ENCODE measurements around the gene PSPN.

PSPN gene, protein sequence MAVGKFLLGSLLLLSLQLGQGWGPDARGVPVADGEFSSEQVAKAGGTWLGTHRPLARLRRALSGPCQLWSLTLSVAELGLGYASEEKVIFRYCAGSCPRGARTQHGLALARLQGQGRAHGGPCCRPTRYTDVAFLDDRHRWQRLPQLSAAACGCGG

DNA sequence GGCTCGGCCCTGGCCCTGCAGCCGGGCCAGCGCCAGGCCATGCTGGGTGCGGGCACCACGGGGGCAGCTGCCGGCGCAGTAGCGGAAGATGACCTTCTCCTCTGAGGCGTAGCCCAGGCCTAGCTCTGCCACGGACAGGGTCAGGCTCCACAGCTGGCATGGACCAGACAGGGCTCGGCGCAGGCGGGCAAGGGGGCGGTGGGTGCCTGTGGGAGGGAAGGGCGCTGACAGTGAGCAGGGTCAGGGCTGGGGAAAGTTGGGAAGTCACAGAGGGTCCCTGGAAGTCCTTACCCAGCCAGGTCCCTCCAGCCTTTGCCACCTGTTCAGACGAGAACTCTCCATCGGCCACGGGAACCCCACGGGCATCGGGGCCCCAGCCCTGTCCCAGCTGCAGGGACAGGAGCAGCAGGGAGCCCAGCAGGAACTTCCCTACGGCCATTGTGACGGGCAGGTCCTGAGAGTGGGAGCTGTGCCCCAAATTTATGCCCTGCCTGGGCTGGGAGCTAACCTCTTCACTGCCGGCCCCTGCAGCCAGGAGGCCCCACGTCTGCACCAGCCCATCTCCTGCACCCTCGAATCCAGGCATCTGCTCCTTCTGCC is at the start of gene PSPN:
Gene PSPN (minus strand): TSS at position 523 of the 600 bp plus-strand sequence. CDS start 84 bp downstream, at position 439.
- in situ Hi-C loops (cut with MboI; ENCODE audit: low sequenced_read_pairs) = no loop called here

DNA sequence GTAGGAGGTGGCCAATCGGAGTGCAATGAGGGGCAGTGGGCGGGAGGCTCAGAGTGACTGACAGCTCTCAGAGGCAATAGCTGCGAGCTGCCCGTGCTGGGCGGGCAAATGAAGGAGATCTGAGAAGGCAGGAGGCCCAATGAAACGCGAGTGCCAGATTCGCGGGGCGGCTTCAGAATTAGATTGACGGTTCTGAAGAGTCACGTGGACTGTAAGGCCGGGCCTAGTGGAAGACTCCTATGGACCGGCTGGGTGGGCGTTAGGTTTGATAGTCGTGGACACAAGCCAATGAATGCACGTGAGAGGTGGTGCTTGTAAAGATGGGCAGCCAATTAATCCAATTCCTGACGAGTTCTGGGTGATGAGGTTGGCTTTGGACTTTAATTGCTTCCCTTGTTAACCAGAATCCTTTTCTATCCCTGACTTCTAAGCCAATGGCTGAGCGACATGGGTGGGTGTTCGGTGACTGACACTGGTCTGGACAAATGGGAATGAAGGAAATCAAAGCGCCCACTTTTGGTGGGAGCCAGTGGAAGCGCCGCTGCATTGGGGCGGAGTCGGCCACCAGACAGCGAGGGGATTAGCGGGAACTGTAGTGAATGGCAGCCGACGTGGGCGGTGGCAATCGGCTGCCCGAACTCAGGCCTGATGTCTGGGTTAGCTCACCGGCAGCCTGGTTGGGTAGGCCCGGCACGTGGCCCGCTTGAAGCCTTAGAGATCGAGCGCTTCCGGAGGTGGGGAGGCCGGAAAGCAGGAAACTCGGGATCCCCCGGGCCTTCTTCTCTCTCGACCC is 49.4 kb upstream of the PSPN start:
- in situ Hi-C loops (cut with MboI; ENCODE audit: low sequenced_read_pairs) = no loop called here

DNA sequence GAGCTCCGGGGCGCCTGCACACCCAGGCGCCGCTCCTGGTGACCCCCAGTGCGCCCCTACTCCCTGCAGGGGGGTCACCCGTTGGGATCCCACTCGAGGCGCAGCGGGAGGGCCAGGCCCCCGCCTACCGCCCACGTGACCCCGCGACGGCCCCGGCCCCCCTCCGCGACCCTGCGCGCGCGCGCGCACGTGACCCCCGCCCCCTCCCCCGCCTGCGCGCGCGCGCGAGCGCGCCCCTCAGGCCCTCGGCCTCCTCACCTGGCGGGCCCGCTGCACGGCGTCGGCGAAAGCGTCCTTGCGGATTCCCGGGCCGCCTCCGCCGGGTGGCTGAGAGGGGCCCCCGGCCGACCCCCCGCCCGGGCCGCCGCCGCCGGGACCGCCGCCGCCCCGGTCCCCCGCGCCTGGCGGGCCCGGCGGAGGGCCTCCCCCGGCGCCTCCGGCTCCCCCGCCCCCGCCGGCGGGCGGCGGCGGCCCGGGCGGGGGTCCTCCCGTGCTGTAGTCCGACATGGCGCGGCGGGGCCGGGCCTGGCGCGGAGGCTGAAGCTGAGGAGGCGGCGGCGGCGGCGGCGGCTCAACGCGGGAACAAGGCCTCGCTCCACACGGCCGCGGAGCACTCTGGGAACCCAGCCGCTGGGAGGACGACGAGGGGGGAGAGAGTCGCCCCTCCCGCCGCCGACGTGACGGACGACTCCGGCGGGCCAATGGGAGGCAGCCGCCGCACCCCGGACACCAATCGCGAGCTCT is 48.6 kb upstream of the PSPN start, which contains the start of gene KHSRP:
Gene KHSRP (minus strand): TSS at position 617 of the 744 bp plus-strand sequence. CDS start 110 bp downstream, at position 507.
- in situ Hi-C loops (cut with MboI; ENCODE audit: low sequenced_read_pairs) = no loop called here

DNA sequence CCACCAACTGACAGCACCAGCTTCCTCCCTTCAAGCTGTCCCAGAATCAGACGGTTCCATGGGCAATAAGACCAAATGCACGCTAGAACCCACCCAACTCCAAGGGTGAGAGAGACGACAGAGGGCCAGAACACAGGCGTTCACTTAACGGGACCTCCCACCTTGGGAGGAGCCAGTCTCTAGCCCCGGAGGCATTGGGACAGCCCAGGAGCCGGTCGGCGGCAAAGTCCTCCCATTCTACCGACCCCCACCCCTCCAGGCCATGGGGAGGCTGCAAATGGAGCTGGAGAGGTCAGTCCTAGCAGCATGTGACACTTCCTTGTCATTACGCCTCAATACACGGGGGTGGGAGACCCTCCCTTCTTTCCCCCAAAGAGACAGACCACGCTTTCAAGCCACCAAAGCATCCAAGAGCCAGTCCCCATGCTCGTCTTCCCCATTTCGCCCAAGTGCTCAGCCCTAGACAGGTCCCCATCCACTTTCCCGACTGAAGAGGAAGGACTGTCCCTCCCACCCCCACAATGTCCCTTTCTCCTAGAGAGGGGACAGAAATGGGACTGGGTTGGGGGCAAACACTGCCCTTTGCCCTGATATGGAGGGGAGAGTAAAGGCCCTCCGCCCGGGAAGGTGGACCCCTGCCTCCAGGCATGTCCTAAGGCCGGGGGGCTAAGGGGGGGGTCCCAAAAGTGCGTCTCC is 47.9 kb upstream of the PSPN start:
- in situ Hi-C loops (cut with MboI; ENCODE audit: low sequenced_read_pairs) = no loop called here

DNA sequence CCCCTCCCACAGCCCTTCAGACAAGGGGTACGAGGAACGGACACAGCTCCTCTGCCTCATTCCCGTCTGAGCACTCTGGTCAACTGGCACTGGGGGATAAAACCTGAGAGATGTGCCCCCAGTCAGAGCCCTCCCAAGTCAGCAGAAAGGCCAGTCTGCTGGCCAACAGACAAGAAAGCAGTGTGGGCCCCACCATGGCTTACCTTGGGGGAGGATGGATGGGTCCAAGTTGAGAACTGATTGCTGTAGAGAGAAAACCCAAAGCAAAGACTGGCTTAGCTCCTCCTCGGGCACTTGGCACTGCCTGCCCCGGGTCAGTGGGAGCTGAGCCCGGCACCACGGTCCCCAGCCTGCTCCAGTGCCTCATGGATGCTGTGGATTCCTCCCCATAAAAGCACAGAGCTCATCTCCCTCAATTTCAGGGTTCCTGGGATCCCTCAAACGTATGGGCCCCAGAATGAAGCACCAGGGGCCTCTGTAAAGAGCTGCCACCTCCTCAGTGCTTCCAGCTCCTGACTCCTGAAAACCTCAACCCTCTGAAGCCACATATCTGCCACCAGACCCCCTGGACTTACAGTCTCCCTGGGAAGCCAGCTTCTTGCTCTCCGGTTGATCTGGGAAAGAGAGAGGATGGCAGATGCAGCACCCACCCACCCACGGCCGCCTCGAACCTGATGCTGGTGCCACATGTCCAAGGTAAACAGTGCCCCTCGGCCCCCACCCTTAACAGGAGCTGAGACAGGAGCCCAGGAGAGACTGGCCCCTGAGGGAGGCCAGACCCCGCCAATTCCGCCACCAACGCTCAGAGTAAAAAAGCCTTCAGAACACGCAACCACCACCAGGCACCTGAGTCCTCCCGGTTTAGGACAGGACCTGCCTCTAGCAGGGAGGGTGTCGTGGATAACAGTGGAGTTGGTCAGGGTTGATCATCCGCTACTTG is 45.6 kb upstream of the PSPN start:
- in situ Hi-C loops (cut with MboI; ENCODE audit: low sequenced_read_pairs) = no loop called here

DNA sequence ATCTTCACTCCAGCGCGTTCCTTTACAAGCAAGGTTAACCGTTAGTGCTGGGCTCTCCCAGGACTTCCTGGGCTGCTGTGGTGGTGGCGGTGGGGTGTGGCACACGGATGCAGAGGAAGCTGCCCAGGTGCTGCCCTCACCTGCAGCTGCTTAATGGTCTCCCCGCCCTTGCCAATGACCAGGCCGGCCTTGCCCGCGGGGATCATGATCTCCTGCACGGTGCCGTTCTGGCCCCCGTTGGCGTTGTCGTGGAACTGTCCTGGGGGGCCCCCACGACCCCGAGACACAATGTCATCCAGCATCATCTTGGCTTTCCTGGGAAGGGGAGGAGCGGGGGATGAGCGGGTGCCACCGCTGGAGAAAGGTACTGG is 42.8 kb upstream of the PSPN start:
- in situ Hi-C loops (cut with MboI; ENCODE audit: low sequenced_read_pairs) = no loop called here

DNA sequence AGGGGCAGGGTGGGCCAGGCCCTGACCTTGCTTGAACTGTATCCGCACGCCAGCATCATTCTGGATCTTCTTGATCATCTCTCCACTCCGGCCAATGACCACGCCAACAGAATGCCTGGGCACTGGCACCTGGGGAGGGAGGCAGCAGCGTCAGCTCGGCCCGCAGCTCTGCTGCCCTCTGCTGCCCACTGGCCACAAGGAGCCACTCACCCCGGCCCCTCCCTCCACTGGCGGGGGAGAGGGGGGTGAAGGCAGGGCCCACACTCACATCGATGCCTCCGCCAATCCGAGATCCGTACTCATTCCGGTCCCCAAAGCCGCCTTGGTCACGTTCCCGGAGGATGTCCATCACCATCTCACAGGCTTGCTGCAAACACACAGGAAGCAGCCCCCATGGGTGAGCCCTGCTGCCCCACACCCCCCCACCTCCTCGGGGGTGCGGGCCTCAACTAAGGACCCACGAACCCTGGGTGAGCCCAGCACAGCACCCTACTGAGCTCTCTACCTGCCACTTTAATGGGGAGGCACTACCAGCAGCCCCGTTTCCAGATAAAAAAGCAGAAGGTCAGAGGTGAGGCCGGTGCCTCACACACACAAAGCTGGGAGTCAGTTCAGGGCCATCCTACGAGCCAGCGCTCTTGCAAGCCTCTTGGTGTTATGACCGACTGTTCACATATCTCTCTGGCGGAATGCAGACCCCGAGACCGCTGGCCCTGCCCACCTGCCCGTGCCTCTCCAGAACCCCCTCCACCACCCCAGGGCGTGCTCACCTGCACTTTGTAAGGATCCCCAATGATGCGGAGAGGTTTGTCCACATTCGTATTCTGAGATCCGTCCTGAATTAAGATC is 42.2 kb upstream of the PSPN start:
- in situ Hi-C loops (cut with MboI; ENCODE audit: low sequenced_read_pairs) = no loop called here

DNA sequence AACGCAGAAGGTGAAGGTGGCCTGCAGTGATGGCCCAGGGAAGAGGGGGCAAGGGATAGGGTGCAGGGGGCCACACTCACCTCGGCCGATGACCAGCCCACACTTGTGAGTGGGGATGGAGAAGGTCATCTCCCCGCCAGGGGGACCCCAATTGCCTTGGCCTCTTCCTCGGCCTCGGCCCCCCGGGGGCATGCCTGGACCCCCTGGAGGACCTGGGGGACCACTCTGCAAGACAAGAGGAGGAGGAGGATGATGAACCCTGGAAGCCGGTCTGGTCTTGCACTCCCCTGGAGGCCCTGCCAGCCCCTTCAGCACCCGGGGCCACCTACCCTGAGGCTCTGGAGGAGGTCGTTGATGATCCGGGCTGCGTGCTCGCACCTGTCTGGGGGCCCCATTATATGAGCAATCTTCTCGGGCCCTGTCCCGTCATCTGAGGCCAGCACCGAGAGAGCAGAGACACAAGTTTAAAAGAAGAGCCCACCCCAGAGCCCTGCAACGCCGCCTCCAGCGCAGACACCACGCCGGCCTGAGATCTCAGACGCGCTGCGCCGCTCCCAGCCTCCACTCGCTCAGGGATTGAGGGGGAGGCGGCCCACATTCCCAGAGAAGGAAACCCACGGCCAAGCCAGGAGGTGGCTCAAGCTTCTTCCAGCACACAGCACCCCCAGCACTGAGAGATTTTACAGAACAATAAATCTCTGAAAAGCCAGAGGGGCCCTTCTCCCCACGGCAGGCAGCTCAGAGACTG is 41.1 kb upstream of the PSPN start:
- in situ Hi-C loops (cut with MboI; ENCODE audit: low sequenced_read_pairs) = no loop called here

DNA sequence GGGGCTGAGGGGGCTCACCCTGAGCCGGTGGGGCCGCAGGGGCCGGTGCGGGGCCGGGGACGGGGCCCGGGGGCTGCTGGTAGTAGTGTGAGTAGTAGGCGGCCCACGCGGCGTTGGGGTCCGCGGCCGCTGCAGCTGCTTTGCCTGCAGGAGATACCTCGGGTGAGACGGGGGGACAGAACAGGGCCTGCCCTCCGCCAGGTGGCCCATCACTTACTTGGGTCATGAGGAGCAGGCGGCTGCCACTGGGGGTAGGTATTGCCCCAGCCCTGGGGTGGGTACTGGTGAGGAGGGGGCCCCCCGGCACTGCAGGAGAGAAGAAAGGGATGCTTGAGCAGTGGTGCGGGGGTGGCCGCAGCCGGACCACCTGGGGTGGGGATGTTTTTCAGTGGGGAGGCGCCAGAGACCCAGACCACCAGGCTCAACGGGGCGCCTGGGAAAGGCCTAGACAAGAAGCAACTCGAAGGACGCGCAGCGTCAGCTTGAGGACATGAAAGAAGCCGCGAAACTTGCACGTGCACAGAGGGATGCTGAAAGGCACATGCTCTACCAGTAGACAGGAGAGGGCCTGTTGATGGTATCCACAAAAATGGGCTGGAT is 40.0 kb upstream of the PSPN start:
- in situ Hi-C loops (cut with MboI; ENCODE audit: low sequenced_read_pairs) = no loop called here

DNA sequence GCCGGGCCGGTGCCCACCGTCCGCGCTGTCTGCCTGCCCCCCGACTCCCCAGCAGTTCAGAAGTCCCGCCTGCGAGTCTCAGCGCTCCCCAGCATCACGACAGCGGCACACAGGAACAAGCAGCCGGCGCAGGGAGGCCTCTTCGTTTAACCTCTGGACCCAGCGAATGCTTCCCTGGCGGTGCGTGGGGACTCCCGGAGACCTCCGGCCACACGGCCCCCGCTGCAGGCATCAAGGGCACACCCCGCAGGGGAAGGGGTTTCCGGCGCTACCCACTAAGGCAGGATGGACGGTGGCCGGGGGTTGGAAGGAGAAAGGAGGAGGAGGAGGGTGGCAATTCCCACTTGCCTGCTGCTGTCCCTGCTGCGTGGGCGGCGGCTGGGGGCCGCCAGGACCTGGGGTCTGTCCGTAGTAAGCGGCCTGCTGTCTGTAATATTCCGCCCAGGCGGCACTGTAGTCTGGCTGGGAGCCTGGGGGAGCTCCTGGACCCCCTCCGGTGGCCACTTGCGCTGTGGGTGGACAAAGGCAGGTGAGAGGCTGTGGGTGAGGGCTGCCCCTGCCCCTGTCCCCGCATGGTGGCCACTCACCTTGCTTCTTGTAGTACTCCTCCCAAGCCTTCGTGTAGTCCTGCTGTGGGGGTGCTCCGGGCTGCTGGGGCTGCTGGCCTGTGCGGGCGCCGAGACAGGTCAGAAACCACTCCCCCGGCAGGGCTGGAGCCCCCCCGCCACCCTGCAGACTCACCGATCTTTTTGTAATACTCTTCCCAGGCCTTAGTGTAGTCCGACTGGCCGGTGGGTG is 39.3 kb upstream of the PSPN start:
- in situ Hi-C loops (cut with MboI; ENCODE audit: low sequenced_read_pairs) = no loop called here

DNA sequence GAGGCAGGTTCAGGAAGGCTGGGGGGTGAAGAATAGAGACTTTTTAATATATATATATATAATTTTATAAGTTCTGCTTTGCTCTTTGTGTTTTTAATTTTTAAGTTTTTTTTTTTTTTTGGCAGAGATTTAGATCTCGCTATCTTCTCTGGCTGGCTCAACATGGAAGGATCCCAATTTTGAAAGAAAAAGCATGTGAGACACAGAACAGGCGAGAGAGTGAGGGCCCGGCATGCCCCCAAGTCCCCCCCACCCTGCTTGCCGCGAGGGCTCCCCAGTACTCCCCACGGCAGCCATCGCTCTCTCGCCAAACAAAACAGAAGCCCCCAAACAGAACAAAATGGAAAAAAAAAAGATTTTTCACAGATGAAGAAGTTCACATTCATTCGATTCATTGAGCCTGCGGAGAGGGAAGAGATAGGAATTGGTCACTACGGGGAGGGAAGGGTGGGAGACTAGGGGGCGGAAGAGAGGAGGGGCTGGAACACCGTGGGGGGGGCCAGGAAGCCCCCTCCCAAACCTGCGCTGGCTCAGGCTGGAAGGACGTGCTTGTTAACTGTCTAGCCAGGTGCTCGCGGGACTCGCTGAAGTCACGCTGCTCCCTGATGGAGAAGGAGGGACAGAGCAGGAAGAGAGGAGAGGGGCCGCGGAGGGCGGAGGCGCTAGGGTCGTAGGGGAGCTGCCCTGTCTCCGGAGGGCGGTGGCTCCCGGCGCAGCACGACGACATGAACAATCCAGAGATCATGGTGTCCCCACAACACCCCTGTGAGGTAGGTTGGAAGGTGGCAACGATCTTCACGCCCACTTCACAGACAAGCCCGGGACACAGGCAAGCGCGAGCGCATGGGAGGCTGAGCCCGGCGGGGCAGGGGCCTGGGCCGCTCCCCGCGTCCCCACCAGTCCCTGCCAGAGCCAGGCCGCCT is 38.2 kb upstream of the PSPN start:
- in situ Hi-C loops (cut with MboI; ENCODE audit: low sequenced_read_pairs) = no loop called here

DNA sequence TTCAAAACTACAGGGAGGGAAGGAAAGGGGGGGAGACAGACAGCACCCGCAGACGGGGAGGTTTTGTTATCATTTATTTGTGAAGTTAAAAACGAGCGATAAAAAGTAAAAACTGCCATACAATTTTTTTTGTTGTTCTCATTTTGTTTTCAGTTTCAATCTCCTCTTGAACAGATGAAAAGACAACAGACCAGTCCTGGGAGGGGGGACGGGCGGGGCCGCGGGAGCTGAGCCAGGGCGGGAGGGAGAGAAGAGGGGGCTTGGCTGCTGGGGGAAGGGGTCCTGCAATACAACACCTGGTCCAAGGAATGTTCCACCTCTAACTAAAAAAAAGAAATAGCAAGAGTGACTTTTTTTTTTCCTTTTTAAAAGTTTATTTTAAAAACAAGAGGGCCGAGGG is 37.6 kb upstream of the PSPN start:
- in situ Hi-C loops (cut with MboI; ENCODE audit: low sequenced_read_pairs) = no loop called here

DNA sequence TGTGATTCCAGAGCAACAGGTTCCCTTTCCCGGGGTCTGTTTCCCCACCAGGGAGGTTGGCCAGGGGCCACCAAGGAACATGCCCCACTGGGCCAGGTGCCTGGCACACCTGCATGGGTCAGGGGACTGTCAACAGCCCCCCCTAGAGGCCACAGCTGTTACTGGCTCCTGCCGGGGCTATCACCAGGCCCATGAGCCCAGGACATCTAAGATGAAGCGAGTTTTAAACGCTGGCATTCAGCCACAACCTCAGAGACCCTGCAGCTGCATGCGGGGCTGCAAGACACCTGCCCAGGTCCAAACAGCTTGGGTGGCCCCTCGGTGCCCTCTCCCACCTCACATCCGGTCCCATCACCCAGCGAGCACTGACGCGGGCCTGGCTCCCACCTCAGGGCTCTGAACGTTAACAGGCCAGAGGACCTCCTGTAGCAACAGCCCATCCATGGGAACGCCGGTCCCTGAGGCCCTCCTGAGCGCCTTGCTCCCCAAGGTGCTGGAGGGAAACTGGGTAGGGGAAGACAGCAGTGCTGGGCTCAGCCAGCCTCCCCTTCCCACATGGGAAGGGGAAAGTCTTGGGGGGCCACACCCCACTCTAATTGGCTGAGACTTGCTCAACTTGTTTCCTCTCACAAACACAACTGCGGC is 36.8 kb upstream of the PSPN start:
- in situ Hi-C loops (cut with MboI; ENCODE audit: low sequenced_read_pairs) = no loop called here

DNA sequence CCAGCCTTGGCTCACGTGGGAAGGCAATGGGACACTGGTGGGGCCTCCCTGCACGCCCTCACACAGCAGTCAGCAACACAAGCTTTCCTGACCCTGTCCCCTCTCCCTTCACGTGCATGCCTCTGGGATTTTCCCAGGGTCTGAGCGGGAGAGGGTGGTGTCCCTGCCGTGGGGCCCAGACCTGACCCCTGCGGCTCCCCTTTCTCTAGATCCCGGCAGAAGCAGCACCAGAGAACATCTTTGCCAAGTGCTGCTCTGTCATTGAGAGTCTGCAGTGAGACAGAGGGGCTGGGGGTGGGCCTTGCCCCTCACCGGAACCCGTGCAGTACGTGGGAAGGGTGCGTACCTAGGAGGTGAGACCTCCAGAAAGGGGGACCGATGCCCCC is 36.3 kb upstream of the PSPN start:
- in situ Hi-C loops (cut with MboI; ENCODE audit: low sequenced_read_pairs) = no loop called here

DNA sequence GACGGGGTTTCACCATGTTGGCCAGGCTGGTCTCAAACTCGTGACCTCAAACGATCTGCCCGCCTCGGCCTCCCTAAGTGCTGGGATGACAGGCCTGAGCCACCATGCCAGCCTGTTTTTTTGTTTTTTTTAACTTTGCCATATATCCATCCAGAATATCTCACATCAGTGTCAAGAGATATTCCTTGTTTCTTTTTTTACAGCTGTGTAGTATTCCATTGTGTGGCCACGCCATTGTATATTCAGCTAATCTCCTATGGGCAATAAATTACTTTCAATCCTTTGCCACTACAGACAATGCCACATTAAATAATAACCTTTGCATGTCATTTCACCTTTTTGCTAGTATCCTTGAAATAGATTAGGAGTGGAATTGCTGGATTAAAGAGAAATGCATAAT is 33.6 kb upstream of the PSPN start:
- in situ Hi-C loops (cut with MboI; ENCODE audit: low sequenced_read_pairs) = no loop called here

DNA sequence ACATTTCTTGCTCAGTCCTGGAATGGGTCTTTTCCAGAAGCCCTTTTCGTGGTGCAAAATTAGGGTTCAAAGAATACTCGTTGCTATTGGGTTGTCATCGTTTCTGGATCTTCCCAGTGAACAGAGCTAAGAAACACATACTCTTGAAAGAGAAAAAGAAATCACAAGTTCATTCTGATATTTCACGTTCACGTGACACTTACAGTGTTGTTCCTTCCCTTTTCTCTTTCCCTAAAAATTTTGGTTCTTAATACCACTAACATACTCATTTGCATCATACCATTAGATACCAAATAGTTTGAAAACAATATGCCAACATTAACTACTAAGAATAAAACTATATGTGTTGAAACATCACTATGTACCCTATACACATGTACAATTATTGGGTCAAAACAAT is 30.7 kb upstream of the PSPN start:
- in situ Hi-C loops (cut with MboI; ENCODE audit: low sequenced_read_pairs) = no loop called here
